DMS53 treated with DMSO at 0.1 percent for 48 hours (cell line): ENCODE data around the gene FSTL5.

ENCODE experiments used
- DNase-seq: peaks from one replicate; lab custom pipeline; 2025; ENCODE audit not compliant: unreplicated experiment; lab: John Stamatoyannopoulos, UW

FSTL5 gene

DNA sequence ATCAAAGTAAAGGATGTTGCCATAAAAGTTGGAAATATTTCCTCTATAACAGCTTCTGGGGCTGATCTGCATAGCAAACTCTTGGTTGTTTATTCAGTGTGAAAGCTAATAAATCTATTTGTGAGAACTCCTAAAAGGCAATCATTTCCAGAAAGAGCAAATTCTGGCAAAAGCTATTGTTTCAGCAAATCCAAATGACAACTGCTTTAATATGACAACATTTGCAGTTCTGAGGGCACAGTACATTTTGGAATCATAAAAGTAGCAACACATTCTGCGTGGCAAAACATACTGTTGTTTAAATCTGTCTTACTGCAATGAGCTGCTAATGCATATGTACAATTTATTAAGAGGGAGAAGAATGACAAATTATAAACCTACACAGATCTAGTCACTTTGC, 818.1 kb downstream of the FSTL5 start:
- DNase-seq = no peak

DNA sequence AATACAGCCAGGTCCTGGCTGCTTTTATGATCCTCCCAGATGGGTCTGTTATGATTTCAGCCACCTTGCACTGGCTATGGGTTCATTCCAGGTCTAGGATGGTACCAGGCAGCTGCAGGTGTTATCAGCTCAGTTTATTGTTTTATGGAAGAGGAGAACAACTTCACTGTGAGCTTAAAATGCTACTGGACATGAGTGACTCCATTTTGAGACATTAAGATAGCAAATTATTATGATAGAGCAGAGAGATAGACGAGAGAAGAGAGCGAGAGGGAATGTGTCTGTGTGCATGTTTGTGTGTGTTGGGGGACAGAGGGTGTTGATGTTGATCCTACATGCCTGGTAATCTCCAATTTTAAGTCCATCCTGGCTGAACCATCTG, 820.2 kb downstream of the FSTL5 start:
- no peak for DNase-seq

DNA sequence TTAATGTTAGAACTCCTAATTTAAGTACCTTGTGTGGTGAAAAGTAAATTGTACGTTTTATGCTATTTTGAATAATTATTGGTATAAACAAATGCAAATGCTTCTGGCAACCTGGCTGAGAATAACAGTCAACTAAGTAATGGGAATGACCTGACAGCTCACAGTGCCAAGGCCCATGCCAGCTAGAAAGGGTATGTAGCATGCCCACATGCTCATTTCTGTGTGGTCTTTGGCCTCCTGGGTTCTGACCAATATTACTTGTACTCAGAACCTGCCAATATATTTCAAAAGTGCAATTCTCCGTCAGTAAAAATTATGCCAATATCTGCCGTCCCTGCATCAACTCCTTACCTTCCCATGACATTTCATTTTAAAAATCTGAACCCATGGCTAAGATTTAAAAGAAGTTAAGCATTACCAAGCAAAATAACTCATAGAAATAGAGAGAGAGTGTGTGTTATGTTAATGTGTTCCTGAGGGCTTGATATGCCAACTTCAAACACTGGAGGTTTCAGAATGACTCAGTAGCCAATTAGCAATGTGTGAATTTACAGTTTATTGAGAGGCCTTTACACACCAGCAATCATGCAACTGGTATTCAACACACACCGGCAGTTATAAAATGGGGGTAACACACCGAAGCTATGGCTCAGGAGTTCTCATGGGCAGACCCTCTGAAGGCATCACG, 820.8 kb downstream of the FSTL5 start:
- no peak for DNase-seq

DNA sequence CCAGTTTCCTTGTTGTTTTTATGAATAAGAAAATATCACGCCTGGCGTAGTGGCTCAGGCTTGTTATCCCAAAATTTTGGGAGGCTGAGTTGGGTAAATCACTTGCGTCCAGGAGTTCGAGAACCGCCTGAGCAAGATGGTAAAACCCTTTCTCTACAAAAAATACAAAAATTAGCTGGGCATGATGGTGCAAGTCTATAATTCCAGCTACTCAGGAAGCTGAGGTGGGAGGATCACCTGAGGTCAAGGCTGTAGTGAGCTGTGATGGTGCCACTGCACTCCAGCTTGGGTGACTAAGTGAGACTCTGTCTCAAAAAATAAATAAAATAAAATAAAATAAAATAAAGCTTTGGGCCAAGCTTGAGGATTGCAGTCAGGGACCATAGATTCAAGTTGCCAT, 827.2 kb downstream of the FSTL5 start:
- DNase-seq = no peak

DNA sequence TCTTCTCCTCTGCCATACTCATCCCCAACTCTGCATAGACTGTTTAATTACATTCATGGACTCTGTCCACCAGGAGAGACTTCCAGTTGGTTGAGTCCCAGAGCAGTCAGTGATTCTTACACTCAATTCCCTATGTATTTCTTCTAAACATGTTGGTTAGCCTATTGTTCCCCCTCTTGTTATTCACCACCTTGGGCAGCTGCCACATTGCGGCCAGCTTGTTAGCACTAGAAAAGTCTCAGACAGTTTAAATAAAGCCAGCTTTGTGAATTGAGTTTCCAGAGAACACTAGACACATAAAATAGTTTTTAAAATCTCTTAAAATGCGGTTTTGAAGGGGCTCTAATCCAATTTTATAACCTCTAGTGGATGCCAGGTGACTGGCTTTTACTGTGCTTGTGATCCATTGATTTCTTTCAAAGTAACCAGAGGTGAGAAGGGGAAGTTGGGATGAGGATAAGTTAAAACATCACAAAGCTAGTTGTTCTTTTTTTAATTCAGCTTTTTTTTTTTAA, 827.7 kb downstream of the FSTL5 start:
- DNase-seq = no peak
